Caco-2 (cell line): ENCODE data around the gene CCDC32. TPM values are rescaled to one million over a fixed set of nuclear protein-coding genes. Genes with fewer than 3 reads are reported as not detected.

Experiments
- BruUV-seq: library from RNA; stranded (reverse); fragments of 400-500 nt; replicated peaks from 2 replicates; lab custom pipeline; 2021; lab: Mats Ljungman, UMichigan
- CTCF ChIA-PET: fragments of 300-600 bp; sonication (Branson Sonifier 250); formaldehyde crosslinking; loops from one replicate; lab custom pipeline; 2022; ENCODE audit warnings: antibody characterized with exemption; lab: Charles Lee
- POLR2A ChIA-PET: fragments of 300-600 bp; sonication (Branson Sonifier 250); formaldehyde crosslinking; loops from one replicate; lab custom pipeline; 2022; ENCODE audit warnings: antibody characterized with exemption; lab: Charles Lee
- DNase-seq, 2 experiments: peaks; one replicate each; pipeline versions ENCODE4 v3.0.0 to v3.0.0-alpha.2; 2020 to 2022
- H3K27me3 ChIP-seq: replicated peaks from 2 replicates; pipeline ENCODE4 v1.6.0; 2011; ENCODE audit warnings: low read length; ENCODE audit not compliant: control insufficient read depth, insufficient read depth
- H3K36me3 ChIP-seq: 2 replicates; pipeline ENCODE4 v1.5.1; 2011; ENCODE audit warnings: low read length; ENCODE audit not compliant: control insufficient read depth, insufficient read depth
- H3K4me1 ChIP-seq: fragments of 250-450 bp; sonication (Bioruptor Pico); 2 replicates; pipeline ENCODE4 v1.5.1; 2020; ENCODE audit warnings: mild to moderate bottlenecking
- H3K4me3 ChIP-seq: 2 replicates; pipeline ENCODE4 v1.5.1; 2011; ENCODE audit warnings: low read depth, mild to moderate bottlenecking, control low read depth, low read length
- H3K9me3 ChIP-seq: fragments of 250-450 bp; sonication (Bioruptor Pico); 2 replicates; pipeline ENCODE4 v1.5.1; 2020; ENCODE audit warnings: mild to moderate bottlenecking, moderate library complexity
- H3K27ac Mint-ChIP-seq: one replicate; pipeline ENCODE4 v1.8.0; 2022; ENCODE audit warnings: mixed read lengths; ENCODE audit not compliant: unreplicated experiment
- H3K27me3 Mint-ChIP-seq: one replicate; pipeline ENCODE4 v1.8.0; 2022; ENCODE audit warnings: mixed read lengths; ENCODE audit not compliant: insufficient read depth, unreplicated experiment
- H3K36me3 Mint-ChIP-seq: one replicate; pipeline ENCODE4 v1.8.0; 2022; ENCODE audit warnings: mild to moderate bottlenecking, mixed read lengths; ENCODE audit not compliant: insufficient read depth, unreplicated experiment
- H3K4me1 Mint-ChIP-seq: one replicate; pipeline ENCODE4 v1.8.0; 2022; ENCODE audit warnings: low read depth, mixed read lengths; ENCODE audit not compliant: unreplicated experiment
- H3K4me3 Mint-ChIP-seq: one replicate; pipeline ENCODE4 v1.8.0; 2022; ENCODE audit warnings: mild to moderate bottlenecking, moderate library complexity, mixed read lengths; ENCODE audit not compliant: unreplicated experiment
- H3K9me3 Mint-ChIP-seq: one replicate; pipeline ENCODE4 v1.8.0; 2022; ENCODE audit warnings: mixed read lengths; ENCODE audit not compliant: unreplicated experiment
- CTCF ChIP-seq, 2 experiments: fragments of 200-600 bp in 1 of 2; IDR thresholded peaks; 1 replicate in 1 of 2; 2 replicates in 1 of 2; pipeline versions ENCODE4 v1.5.1 to v1.8.0; 2011 to 2022; ENCODE audit warnings: antibody characterized with exemption in 1 of 2, control low read depth in 1 of 2, inconsistent platforms in 1 of 2, low read depth in 1 of 2, low read length in 1 of 2, mild to moderate bottlenecking in 1 of 2, moderate library complexity in 1 of 2; ENCODE audit not compliant: insufficient read depth in 1 of 2, severe bottlenecking in 1 of 2, unreplicated experiment in 1 of 2
- intact Hi-C: fragments of 100-400 bp; cut with micrococcal nuclease; formaldehyde crosslinking; loops from one replicate; pipeline ENCODE4 v1.10.0; 2022; ENCODE audit not compliant: unreplicated experiment
- total RNA-seq: library from RNA; stranded (reverse); gene quantifications from 2 replicates; pipeline ENCODE4 v1.2.3, GENCODE V29; 2022

The CCDC32 gene
- total RNA-seq, 1 experiment from 2014 or later = 11.7 TPM

DNA sequence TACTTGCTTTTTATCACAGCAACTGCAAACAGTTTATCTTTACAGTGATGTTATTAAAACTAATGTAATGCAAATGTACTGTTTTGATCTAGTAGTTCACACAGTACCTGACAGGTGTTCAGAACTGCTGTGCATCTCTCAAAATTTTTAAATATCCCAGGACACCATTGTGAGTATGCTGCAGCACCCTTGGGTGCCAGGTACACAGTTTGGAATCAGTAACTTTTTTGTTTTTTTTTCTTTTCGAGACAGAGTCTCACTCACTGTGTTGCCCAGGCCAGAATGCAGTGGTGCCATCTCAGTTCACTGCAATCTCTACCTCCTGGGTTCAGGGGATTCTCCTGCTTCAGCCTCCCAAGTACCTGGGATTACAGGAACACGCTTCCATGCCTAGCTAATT lies 32.2 kb upstream of the CCDC32 start:
- no peak for TF ChIP-seq CTCF (IDR thresholded peaks at IDR 0.05; ENCODE audit: insufficient read depth in 1 of 2, low read depth in 1 of 2, low read length in 1 of 2, severe bottlenecking in 1 of 2, unreplicated experiment in 1 of 2)
- no peak overlapping the region for H3K4me3 ChIP-seq
- no peak for DNase-seq
- Mint-ChIP-seq H3K27ac (no peak overlapping the region), H3K4me3 (no peak overlapping the region), H3K27me3 (no peaks in the 10 kb centered on the region), H3K4me1 (peaks cover 7% of the 10 kb centered on the region), H3K36me3 (peaks cover 24% of the 10 kb centered on the region), H3K9me3 (no peaks in the 10 kb centered on the region)
- ChIA-PET POLR2A (no interaction called here), CTCF (no interaction called here)
- no peaks in the 10 kb centered on the region for H3K4me1 ChIP-seq
- intact Hi-C loops = loop anchor here (10.0 kb wide), 1 partner anchor 188 kb away; no protein-coding TSS in a partner anchor
- BruUV-seq = no TSS peak
- H3K27me3 ChIP-seq = no peaks in the 10 kb centered on the region
- no peaks in the 10 kb centered on the region for H3K36me3 ChIP-seq
- H3K9me3 ChIP-seq = no peaks in the 10 kb centered on the region

- H3K4me3 ChIP-seq = peak overlapping the region; percentile 93
- no TSS peak for BruUV-seq
- no peaks in the 10 kb centered on the region for H3K27me3 ChIP-seq
- peaks cover 24% of the 10 kb centered on the region for H3K36me3 Mint-ChIP-seq
- H3K36me3 ChIP-seq = no peaks in the 10 kb centered on the region
- no peak for DNase-seq
- H3K4me1 Mint-ChIP-seq = peaks cover 14% of the 10 kb centered on the region
- no peak for TF ChIP-seq CTCF (IDR thresholded peaks at IDR 0.05; ENCODE audit: insufficient read depth in 1 of 2, low read depth in 1 of 2, low read length in 1 of 2, severe bottlenecking in 1 of 2, unreplicated experiment in 1 of 2)
- H3K9me3 ChIP-seq = no peaks in the 10 kb centered on the region
- H3K4me3 Mint-ChIP-seq = no peak overlapping the region
- H3K4me1 ChIP-seq = peaks cover 4% of the 10 kb centered on the region; the same call in 1 of the 2 replicates
- no peak overlapping the region for H3K27ac Mint-ChIP-seq
- no peaks in the 10 kb centered on the region for H3K27me3 Mint-ChIP-seq
- H3K9me3 Mint-ChIP-seq = no peaks in the 10 kb centered on the region
- CTCF ChIA-PET = no interaction called here
- intact Hi-C loops = loop anchor here (10.0 kb wide), 1 partner anchor 189 kb away; no protein-coding TSS in a partner anchor
- POLR2A ChIA-PET = no interaction called here
Measured at GRCh38 chr15:40595773-40596172, 30.9 kb upstream of the CCDC32 start.

- peaks cover 7% of the 10 kb centered on the region; the same call in 1 of the 2 replicates for H3K4me1 ChIP-seq
- H3K4me3 ChIP-seq = peak overlapping the region; percentile 93
- ChIA-PET POLR2A (no interaction called here), CTCF (no interaction called here)
- no peaks in the 10 kb centered on the region for H3K27me3 ChIP-seq
- Mint-ChIP-seq H3K4me3 (peak overlapping the region; percentile 99), H3K27ac (peak overlapping the region; percentile 100), H3K36me3 (peaks cover 24% of the 10 kb centered on the region), H3K27me3 (no peaks in the 10 kb centered on the region), H3K4me1 (peaks cover 20% of the 10 kb centered on the region), H3K9me3 (no peaks in the 10 kb centered on the region)
- no peak for DNase-seq
- no peaks in the 10 kb centered on the region for H3K9me3 ChIP-seq
- no peak for TF ChIP-seq CTCF (IDR thresholded peaks at IDR 0.05; ENCODE audit: insufficient read depth in 1 of 2, low read depth in 1 of 2, low read length in 1 of 2, severe bottlenecking in 1 of 2, unreplicated experiment in 1 of 2)
- H3K36me3 ChIP-seq = no peaks in the 10 kb centered on the region
- BruUV-seq = no TSS peak
- intact Hi-C loops = loop anchor here (10.0 kb wide), 1 partner anchor 190 kb away; no protein-coding TSS in a partner anchor
Measured at GRCh38 chr15:40595219-40595618, 30.4 kb upstream of the CCDC32 start.
